ENCODE measurements around the gene CCDC192.

GRCh38 chr5:127785098-127785927 is 82.1 kb downstream of the CCDC192 start:
- TF ChIP-seq CTCF (IDR thresholded peaks at IDR 0.05) (no peak), EZH2 (IDR thresholded peaks at IDR 0.05) (no peak)
